Astrocyte of the spinal cord (primary cell): ENCODE results near the gene PKN1.
A peak's percentile ranks its signal among the peaks of the same experiment; 100 is the strongest.

Source experiments
- DNase-seq: peaks from one replicate; pipeline ENCODE4 v3.0.0; 2011; ENCODE audit warnings: low read depth, low spot score
- H3K4me3 ChIP-seq: 2 replicates; pipeline ENCODE4 v1.5.1; 2011; ENCODE audit warnings: low read depth, mild to moderate bottlenecking, low read length, moderate library complexity
- in situ Hi-C: cut with HindIII; loops from 2 replicates; pipeline ENCODE4 v1.10.0; 2017; ENCODE audit warnings: low sequenced_read_pairs
- TF ChIP-seq, protein P1 (sequence below): IDR thresholded peaks from 2 replicates; pipeline ENCODE4 v1.5.1; 2012; ENCODE audit warnings: low read depth, mild to moderate bottlenecking, low read length, inconsistent platforms

The PKN1 gene

GRCh38 chr19:14516746-14517438 lies 83.8 kb downstream of the PKN1 start:
- DNase-seq = no peak

GRCh38 chr19:14517446-14517839 lies 84.3 kb downstream of the PKN1 start:
- H3K4me3 ChIP-seq = peak overlapping the region; percentile 68
- in situ Hi-C loops = no loop called here
- TF ChIP-seq, protein P1, sequence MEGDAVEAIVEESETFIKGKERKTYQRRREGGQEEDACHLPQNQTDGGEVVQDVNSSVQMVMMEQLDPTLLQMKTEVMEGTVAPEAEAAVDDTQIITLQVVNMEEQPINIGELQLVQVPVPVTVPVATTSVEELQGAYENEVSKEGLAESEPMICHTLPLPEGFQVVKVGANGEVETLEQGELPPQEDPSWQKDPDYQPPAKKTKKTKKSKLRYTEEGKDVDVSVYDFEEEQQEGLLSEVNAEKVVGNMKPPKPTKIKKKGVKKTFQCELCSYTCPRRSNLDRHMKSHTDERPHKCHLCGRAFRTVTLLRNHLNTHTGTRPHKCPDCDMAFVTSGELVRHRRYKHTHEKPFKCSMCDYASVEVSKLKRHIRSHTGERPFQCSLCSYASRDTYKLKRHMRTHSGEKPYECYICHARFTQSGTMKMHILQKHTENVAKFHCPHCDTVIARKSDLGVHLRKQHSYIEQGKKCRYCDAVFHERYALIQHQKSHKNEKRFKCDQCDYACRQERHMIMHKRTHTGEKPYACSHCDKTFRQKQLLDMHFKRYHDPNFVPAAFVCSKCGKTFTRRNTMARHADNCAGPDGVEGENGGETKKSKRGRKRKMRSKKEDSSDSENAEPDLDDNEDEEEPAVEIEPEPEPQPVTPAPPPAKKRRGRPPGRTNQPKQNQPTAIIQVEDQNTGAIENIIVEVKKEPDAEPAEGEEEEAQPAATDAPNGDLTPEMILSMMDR = no peak
- no peak for DNase-seq

More at GRCh38 chr19:14516746-14517438, 83.8 kb downstream of the PKN1 start:
- in situ Hi-C loops = no loop called here
- TF ChIP-seq, protein P1 = no peak
- peak overlapping the region; percentile 68 for H3K4me3 ChIP-seq

DNA sequence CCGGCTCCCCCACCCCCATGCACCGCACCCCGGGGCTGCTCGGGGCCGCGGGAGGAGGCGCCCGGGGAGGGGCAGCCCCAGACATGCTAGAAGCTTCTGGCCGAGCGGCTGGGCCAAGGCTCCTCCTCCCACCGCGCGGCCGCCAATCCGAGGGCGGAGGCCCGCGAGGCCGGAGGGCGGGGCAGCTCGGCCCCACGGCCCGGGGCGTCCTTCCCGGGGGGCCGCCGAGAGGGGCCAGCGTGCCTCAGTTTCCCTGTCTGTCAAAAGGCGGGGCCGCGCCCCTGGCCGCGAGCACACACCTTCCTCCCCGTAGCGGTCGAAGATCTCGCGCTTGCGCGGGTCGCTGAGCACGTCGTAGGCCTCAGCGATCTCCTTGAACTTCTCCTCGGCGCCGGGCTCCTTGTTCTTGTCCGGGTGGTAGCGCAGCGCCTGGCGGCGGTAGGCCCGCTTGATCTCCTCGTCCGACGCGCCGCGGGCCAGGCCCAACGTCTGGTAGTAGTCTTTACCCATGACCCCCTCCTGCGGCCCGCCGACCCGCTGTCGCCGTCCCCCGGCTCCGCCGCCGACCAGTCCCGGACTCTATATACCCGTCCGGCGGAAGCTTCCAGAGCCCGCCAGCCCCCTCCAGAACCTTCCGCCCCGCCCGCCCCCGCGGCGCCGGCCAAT lies 84.9 kb downstream of the PKN1 start, which contains the start of gene DNAJB1:
DNAJB1 (minus strand) TSS at position 558 of the 666 bp plus-strand sequence; CDS start at position 510, 48 bp downstream.
- peak; percentile 94 for DNase-seq
- H3K4me3 ChIP-seq = peak within 1 kb of the TSS; percentile 68
- TF ChIP-seq, protein P1 = no peak
- in situ Hi-C loops = no loop called here

GRCh38 chr19:14519245-14519859 lies 86.2 kb downstream of the PKN1 start:
- TF ChIP-seq, protein P1 = no peak
- no peak overlapping the region for H3K4me3 ChIP-seq

DNA sequence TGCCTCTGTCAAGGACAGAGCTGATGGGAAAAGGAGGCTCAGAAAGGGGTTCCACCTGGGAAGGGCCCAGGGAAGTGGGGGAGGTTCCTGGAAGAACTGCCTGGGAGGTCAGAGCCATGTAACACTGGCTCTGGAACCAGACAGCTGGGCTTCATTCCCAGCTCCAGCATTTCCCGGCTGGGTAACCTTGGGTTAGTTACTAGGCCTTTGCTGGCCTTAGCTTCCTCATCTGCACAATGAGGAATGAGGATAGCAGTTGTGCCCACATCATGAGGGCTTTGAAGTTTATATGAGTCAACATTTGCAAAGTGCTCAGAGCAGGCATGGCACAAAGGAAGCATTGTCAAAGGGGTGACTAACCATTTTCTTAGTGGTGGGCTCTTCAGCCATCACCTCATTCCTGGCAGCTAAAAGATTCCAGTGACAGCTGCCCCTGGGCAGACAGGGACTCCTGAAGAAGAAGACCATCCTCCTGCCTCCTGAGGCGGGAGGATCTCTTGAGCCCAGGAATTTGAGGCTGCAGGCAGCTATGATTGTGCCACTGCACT lies 86.8 kb downstream of the PKN1 start:
- peak; percentile 88 for DNase-seq
- in situ Hi-C loops = no loop called here
- TF ChIP-seq, protein P1 = no peak
- H3K4me3 ChIP-seq = no peak overlapping the region

More at GRCh38 chr19:14519245-14519859, 86.2 kb downstream of the PKN1 start:
- in situ Hi-C loops = no loop called here
- DNase-seq = no peak

DNA sequence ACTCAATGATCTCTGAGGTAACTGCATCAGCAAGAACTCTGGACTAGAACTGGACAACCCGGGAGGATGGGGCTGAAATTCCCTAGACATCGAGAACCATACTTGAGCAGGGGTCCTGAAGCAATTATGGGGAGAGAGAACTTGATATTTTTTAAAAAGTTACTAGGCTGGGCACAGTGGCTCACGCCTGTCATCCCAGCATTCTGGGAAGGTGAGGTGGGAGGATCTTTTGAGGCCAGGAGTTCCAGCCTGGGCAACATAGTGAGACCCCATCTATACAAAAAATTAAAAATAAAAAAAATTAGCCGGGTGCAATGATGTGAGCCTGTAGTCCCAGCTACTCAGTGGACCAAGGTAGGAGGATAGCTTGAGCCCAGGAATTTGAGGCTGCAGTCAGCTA lies 87.4 kb downstream of the PKN1 start:
- no peak for DNase-seq
- in situ Hi-C loops = no loop called here
- TF ChIP-seq, protein P1 = no peak
- H3K4me3 ChIP-seq = no peak overlapping the region
